Ovary (tissue), 3 donors: ENCODE results near the gene TRAF3IP1.

Experiments
- EP300 ChIP-seq: sonication (generic); formaldehyde crosslinking; IDR thresholded peaks from one replicate; pipeline ENCODE4 v1.6.1; 2017; ENCODE audit warnings: antibody characterized with exemption
- POLR2A ChIP-seq: fragments of 450-650 bp; IDR thresholded peaks from one replicate; pipeline ENCODE4 v1.6.1; 2017; ENCODE audit warnings: antibody characterized with exemption, mild to moderate bottlenecking, moderate library complexity
- TF ChIP-seq, protein P1 (sequence below), 3 donors: fragments of 450-650 bp in 2 of 3; fragments of 200-600 bp in 1 of 3; IDR thresholded peaks; one replicate each; pipeline versions ENCODE4 v1.5.1 to v1.8.0; 2016 to 2022; ENCODE audit warnings: antibody characterized with exemption in 3 of 3, mild to moderate bottlenecking in 1 of 3
- donor health status: DM: no; HTN: no; CAD: no.

DNA sequence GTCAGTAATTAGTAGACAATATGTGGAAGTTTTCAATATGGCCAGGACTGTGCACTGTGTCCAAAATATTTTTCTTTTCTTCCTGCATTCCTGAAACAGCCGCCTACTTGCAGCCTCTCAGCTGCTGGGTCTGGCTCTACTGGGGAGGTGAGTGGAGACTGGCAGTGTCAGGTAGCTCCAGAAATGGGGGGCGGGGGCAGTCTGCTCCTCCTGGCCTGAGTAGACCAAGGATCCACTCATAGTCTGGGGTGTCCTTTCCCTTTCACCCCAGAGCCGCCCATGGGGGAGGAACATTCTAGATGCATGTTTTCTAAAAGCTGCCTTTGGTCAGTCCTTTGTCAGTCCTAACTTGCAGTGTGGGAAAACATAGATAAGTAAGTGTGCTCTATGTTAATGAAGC is 23.7 kb downstream of the TRAF3IP1 start:
- no peak for TF ChIP-seq POLR2A
- TF ChIP-seq, protein P1, sequence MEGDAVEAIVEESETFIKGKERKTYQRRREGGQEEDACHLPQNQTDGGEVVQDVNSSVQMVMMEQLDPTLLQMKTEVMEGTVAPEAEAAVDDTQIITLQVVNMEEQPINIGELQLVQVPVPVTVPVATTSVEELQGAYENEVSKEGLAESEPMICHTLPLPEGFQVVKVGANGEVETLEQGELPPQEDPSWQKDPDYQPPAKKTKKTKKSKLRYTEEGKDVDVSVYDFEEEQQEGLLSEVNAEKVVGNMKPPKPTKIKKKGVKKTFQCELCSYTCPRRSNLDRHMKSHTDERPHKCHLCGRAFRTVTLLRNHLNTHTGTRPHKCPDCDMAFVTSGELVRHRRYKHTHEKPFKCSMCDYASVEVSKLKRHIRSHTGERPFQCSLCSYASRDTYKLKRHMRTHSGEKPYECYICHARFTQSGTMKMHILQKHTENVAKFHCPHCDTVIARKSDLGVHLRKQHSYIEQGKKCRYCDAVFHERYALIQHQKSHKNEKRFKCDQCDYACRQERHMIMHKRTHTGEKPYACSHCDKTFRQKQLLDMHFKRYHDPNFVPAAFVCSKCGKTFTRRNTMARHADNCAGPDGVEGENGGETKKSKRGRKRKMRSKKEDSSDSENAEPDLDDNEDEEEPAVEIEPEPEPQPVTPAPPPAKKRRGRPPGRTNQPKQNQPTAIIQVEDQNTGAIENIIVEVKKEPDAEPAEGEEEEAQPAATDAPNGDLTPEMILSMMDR (IDR thresholded peaks at IDR 0.05), result no peak
- TF ChIP-seq EP300, result no peak
